Prostate gland (tissue), 2 donors: ENCODE measurements around the gene TRIM39. TPM values are rescaled to one million over a fixed set of nuclear protein-coding genes. Genes with fewer than 3 reads are reported as not detected.
"Not testable (repeated sequence)": the region's sequence is repeated elsewhere in the genome, so short reads cannot be mapped to it uniquely, and the experiment has no call there.

Source experiments
- DNase-seq: peaks from one replicate; pipeline ENCODE4 v3.0.0-alpha.2; 2019; ENCODE audit warnings: low spot score
- H3K27ac ChIP-seq, 2 donors: fragments of 200-600 bp; sonication (generic); 2 replicates each; pipeline ENCODE4 v1.5.1; 2017 to 2019
- H3K27me3 ChIP-seq: fragments of 200-600 bp; sonication (generic); replicated peaks from 2 replicates; pipeline ENCODE4 v1.5.1; 2019; ENCODE audit not compliant: insufficient read depth
- H3K36me3 ChIP-seq, 2 donors: fragments of 200-600 bp; sonication (generic); 1 replicate in 1 of 2; 2 replicates in 1 of 2; pipeline versions ENCODE4 v1.5.1 to v1.8.1; 2017 to 2019
- H3K4me1 ChIP-seq: fragments of 200-600 bp; sonication (generic); replicated peaks from 2 replicates; pipeline ENCODE4 v1.5.1; 2019
- H3K4me3 ChIP-seq, 2 donors: fragments of 200-600 bp; sonication (generic); 2 replicates each; pipeline ENCODE4 v1.5.1; 2017 to 2019
- H3K9me3 ChIP-seq: fragments of 200-600 bp; sonication (generic); 2 replicates; pipeline ENCODE4 v1.5.1; 2017
- CTCF ChIP-seq, 4 experiments: fragments of 200-600 bp in 2 of 4; fragments of 450-650 bp in 2 of 4; sonication (generic) in 2 of 4; IDR thresholded peaks; 1 replicate in 3 of 4; 2 replicates in 1 of 4; pipeline ENCODE4 v1.5.1; 2016 to 2019; ENCODE audit warnings: antibody characterized with exemption in 4 of 4, mild to moderate bottlenecking in 2 of 4, moderate library complexity in 2 of 4
- POLR2A ChIP-seq: fragments of 450-650 bp; IDR thresholded peaks from one replicate; pipeline ENCODE4 v1.6.1; 2016; ENCODE audit warnings: antibody characterized with exemption, mild to moderate bottlenecking
- POLR2AphosphoS5 ChIP-seq: sonication (generic); formaldehyde crosslinking; IDR thresholded peaks from one replicate; pipeline ENCODE4 v1.6.1; 2017; ENCODE audit warnings: antibody characterized with exemption
- WGBS: methylation state at CpG from one replicate; pipeline ENCODE4 v1.1.5; 2018; 5-methylcytosine and 5-hydroxymethylcytosine counted together
- intact Hi-C: fragments of 100-400 bp; cut with DNase I; formaldehyde crosslinking; loops from one replicate; pipeline ENCODE4 v1.14.2; 2022
- total RNA-seq, 2 donors: library from RNA; depleted of rRNA; stranded (reverse); fragments of >200 nt; gene quantifications; one replicate each; pipeline ENCODE4 v1.1.0, GENCODE V29; 2016

Gene TRIM39
- 10 to 100 TPM; 15.2 to 27.7 TPM for total RNA-seq

GRCh38 chr6:30326526-30327231, at the start of gene TRIM39:
Gene TRIM39 (plus strand): TSS chr6:30326927. CDS start chr6:30329318, 2,391 bp downstream.
- under 1% methylated on average over 66 of the region's 90 CpGs for WGBS
- DNase-seq, result peak; percentile 83
- TF ChIP-seq POLR2AphosphoS5, result peak; percentile 69
- peak; percentile 65 for TF ChIP-seq POLR2A
- peak in 2 of 4 experiments; percentile 32 to 41 for TF ChIP-seq CTCF (IDR thresholded peaks at IDR 0.05)
- Histone ChIP-seq H3K9me3 (no peaks in the 10 kb centered on the region), H3K36me3 (no peaks in the 10 kb centered on the region), H3K27me3 (no peaks in the 10 kb centered on the region), H3K27ac (peak within 1 kb of the TSS; percentile 94 to 95), H3K4me3 (peak within 1 kb of the TSS; percentile 65 to 82), H3K4me1 (no peaks in the 10 kb centered on the region)
- intact Hi-C loops, result loop anchor here (5.0 kb wide), 1 partner anchor 114 kb away; the partner anchor contains the start of gene TRIM26

GRCh38 chr6:30280988-30281387, 45.7 kb upstream of the TRIM39 start:
- WGBS, result 94% methylated on average over 1 of the region's 1 CpG
- H3K9me3 ChIP-seq, H3K4me3 ChIP-seq, DNase-seq, H3K36me3 ChIP-seq, intact Hi-C loops, H3K4me1 ChIP-seq, H3K27ac ChIP-seq, H3K27me3 ChIP-seq: not testable (repeated sequence)

- Histone ChIP-seq H3K4me3 (no peak overlapping the region), H3K9me3 (no peaks in the 10 kb centered on the region), H3K4me1 (no peaks in the 10 kb centered on the region), H3K27me3 (no peaks in the 10 kb centered on the region), H3K27ac (no peak overlapping the region), H3K36me3 (no peaks in the 10 kb centered on the region)
- intact Hi-C loops, result no loop called here
- WGBS, result 98% methylated on average over 2 of the region's 2 CpGs
- TF ChIP-seq CTCF (IDR thresholded peaks at IDR 0.05) (no peak), POLR2AphosphoS5 (no peak), POLR2A (no peak)
- DNase-seq, result no peak
Observed at GRCh38 chr6:30282522-30282921, 44.2 kb upstream of the TRIM39 start.

DNA sequence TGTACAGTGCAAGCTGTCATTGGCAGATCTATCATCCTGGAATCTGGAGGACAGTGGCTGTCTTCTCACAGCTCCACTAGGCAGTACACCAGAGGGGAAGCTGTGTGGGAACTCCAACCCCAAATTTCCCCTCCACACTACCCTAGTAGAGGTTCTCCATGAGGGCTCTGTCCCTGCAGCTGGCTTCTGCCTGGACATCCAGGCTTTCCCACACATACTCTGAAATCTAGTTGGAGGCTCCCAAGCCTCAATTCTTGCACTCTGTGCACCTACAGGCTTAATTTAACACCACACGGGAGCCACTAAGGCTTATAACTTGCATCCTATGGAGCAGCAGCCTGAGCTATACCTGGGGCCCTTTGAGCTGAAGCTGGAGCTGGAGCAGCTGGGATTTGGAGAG, 43.0 kb upstream of the TRIM39 start:
- Histone ChIP-seq H3K36me3 (no peaks in the 10 kb centered on the region), H3K4me1 (no peaks in the 10 kb centered on the region), H3K27ac (no peak overlapping the region), H3K4me3 (no peak overlapping the region), H3K27me3 (no peaks in the 10 kb centered on the region), H3K9me3 (no peaks in the 10 kb centered on the region)
- no peak for TF ChIP-seq POLR2AphosphoS5
- no peak for TF ChIP-seq CTCF (IDR thresholded peaks at IDR 0.05)
- no peak for TF ChIP-seq POLR2A
- no peak for DNase-seq
- intact Hi-C loops, result no loop called here
- WGBS, result 100% methylated on average over 1 of the region's 1 CpG

DNA sequence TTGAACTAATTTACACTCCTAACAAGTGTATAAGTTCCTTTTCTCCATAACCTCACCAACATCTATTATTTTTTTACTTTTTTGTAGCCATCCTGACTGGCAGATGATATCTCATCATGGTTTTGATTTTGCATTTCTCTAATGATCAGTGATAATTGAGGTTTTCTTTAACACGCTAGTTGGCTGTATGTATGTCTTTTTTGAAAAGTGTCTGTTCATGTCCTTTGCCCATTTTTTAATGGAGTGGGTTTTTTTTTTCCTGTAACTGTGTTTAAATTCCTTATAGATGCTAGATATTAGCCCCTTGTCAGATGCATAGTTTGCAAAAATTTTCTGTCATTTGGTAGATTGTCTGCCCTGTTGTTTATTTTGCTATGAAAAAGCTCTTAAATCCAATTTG, 39.6 kb upstream of the TRIM39 start:
- Histone ChIP-seq H3K4me1 (no peaks in the 10 kb centered on the region), H3K9me3 (no peaks in the 10 kb centered on the region), H3K36me3 (no peaks in the 10 kb centered on the region), H3K27ac (no peak overlapping the region), H3K4me3 (no peak overlapping the region), H3K27me3 (no peaks in the 10 kb centered on the region)
- TF ChIP-seq POLR2A (no peak), CTCF (IDR thresholded peaks at IDR 0.05) (no peak), POLR2AphosphoS5 (no peak)
- intact Hi-C loops, result no loop called here
- WGBS, result 3% methylated on average over 1 of the region's 1 CpG
- no peak for DNase-seq
